ENCODE measurements around the gene HMX2.
"Not testable (repeated sequence)": the region's sequence is repeated elsewhere in the genome, so short reads cannot be mapped to it uniquely, and the experiment has no call there.

Gene HMX2

DNA sequence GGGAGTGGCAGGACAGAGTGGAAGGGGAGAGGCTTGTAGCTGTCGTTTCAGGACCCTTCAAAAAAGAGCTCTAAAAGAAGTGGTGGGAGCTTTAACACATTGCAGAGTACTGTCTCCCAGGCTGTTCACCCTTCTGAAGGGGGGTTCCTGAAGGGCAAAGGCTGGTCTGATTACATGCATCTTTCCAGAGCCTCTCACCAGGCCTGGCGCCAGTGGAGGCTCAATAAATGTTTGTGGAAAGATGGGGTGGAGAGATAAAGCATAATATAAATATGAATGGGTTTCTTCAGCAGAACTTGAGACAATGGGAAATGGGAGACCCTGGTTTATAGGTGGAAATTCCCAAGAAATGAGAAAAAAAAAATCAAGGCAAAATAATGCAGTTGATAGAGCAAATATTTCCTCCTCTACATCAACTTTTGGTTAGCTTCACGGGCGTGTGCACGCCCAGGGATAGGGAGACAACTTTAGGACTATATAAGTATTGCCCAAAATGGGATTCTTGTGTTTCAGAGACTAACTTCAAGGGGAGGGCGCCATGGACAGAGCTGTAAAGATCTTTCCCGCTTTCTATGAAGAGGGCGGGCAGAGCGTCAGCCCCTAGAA is 5.7 kb downstream of the HMX2 start:
- no peak for DNase-seq

DNA sequence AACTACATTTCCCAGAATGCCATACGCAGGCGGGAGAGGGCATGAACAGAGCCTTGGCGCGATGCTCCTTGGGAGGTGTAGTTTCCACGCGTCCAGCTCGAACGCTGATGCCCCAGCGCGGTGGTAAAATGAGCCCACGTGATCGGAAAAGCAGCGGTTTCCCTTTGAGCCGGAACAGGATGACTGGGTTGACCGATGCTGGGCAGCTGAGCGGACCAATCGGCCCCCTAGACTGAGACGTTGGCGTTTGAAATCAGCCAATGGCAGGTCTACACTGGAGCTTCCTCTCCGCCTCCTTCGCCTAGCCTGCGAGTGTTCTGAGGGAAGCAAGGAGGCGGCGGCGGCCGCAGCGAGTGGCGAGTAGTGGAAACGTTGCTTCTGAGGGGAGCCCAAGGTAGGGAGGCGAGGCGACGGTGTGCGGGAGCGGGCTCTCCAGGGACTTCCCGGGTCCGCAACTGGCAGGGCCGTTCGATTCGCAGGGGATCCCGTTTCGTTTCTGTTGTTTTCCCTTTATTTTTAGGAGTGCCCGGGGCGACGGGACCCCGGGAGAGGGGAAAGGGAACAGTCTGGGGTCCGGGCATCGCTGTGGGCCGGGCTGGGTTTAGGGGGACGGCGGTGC is 6.3 kb downstream of the HMX2 start, which contains the start of gene BUB3:
Gene BUB3, plus strand, starts transcription at position 311 of the 619 bp plus-strand sequence. CDS start 516 bp downstream, outside the sequence.
- peak; percentile 98 for DNase-seq

DNA sequence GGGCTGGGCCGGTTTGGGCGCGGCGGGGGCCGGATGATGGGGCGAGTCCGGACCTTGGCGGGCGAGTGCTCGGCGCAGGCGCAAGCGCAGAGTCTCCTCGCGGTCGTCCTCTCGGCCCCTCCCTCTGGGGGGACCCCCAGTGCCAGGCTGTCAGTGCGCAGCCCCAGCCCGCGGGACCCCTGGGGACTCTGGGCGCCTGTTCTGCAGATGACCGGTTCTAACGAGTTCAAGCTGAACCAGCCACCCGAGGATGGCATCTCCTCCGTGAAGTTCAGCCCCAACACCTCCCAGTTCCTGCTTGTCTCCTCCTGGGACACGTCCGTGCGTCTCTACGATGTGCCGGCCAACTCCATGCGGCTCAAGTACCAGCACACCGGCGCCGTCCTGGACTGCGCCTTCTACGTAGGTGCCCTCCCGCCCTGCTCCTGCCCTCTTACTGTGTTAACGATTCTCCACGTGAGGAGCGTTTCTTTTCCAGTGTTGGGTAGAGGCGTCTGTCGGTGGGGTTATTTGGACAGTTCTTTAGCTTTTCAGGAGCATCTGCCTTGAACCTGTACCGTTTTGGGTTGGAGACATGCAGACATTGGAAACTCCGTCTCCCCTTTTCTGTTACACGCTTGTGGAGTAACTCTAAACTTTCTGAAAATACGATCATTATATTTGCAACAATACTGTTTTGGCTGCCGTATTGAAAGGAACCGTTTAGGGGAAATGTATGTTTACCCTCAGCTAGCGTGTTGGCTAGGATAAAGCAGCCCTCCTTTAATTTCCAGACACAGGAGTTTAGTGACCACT is 7.0 kb downstream of the HMX2 start:
- DNase-seq: peak; percentile 82

DNA sequence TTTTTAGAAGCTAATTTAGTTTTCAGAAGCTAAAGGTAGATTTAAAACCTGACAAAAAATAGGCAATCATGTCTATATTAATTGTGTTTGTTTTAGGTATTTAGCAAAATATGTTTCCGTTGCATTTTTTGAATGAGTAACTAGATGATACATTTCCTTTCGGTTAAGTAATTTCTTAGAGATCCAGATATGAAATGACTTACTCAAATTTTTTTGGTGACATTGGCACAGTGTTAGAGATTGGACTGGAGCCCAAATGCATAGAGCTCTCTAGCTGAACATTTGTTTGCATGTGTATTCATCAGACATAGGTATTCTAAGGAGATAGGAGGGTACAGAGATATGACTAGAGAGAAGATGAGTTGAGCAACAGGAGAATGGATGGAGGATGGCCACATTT is 8.1 kb downstream of the HMX2 start:
- DNase-seq: no peak

DNA sequence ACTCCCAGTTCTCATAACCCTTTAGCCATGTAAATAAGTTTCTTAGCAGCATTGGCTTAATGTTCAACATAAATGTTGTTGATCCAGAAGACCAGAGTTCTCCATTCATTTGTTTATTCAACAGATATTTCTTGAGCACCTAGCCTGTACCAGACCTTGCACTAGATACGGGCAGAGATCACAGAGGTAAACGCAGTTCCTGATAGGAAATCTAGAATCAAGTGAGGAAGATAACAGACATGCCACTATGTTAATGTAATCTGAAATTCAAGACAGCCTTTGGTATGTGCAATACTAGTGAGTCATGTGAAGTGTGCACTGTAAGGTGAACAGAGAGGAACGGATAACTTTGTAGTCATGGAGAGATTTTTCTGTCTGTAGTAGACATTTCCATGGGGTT is 9.3 kb downstream of the HMX2 start:
- DNase-seq: no peak

DNA sequence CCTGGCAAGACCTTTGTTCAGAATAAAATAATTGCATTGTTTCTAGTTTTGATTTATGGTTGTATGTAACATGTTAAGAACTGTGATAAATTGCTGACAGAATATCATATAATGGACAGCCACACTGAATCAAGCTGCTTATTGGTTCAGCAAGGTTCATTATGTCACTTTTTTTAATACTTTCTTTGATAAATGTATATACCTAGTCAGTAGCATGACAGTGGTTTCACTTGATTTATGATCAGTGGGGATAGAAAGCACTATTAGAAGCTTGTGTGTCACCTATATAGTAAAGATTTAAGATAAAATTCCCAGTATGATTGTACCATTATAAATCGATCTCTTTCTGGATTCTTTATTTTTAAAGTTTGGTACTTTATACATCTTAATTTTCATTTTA is 10.7 kb downstream of the HMX2 start:
- no peak for DNase-seq

DNA sequence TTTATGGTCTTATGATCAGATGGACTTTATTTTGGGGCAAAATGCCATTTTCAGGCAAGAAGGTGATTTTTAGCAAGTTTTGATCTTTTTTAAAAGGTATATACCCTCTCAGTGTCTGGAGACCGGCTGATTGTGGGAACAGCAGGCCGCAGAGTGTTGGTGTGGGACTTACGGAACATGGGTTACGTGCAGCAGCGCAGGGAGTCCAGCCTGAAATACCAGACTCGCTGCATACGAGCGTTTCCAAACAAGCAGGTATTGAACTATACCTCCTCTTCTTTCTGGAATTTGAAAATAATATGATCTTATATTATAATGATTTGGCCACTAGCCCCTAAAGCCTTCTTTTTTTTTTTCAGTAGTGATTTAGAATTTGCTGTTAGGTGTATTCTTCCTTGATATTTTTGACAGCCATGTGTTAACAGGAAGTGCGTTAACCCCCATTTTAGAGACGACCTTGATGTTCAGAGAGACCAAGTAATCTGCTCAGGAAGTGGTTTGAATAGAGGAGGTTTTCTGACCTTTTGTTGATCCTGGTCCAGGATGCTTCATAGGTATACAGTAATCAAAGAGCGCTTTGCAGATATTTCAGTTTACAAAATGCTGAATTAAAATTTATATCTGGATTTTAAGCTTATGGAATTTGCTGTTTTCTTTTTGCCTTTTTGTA is 12.5 kb downstream of the HMX2 start:
- DNase-seq: no peak

DNA sequence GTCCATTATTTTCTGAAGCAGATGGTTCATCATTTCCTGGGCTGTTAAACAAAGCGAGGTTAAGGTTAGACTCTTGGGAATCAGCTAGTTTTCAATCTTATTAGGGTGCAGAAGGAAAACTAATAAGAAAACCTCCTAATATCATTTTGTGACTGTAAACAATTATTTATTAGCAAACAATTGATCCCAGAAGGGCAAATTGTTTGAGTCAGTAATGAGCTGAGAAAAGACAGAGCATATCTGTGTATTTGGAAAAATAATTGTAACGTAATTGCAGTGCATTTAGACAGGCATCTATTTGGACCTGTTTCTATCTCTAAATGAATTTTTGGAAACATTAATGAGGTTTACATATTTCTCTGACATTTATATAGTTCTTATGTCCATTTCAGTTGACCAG is 16.4 kb downstream of the HMX2 start:
- DNase-seq: no peak

DNA sequence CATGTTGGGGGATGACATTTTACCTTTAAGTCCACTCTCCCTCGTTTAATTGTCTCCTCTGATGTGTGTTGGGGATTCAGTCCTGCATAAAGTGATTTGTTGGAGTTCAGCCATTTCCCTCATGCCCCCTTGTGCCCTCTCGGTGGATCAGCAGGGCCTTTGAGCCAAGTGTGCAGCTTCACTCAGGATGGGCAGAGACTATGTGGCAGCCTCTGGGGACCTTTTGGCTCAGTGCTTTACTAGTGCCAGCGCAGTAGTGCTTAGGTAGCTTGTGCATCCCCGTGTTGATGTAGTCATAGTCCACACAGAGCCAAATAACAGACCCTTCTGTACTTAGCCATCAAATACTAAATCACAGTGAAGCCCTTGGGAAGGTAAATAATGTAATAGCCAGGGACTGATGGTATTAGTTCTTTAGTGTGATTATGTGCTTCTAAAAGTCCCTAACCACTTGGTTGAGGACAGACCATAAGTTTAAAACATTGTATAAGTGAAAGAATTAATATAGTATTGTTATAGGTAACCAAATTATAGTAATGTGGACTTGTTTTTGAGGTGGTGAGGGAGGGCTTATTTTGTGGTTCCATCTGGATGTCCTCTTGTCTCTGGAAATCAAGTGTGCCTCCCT is 17.6 kb downstream of the HMX2 start:
- DNase-seq: no peak

DNA sequence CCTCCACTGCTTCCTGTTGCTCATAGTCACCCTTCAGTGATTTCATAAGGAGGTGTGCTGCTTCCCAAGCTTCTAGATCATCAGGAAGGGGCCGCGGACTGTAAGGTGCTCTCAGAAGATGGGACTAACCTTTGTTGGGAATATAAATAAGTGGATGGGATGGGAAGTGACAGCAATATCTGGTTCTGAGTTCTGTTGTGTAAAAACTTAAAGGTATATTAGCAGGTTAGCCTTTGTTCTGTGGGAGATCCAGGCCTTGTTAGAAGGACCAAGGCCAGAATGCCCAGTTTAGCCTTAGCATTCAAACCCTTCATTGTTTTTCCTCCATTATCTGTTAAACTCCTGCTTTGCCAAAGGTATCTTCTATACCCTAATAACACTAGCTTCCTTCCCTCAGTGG is 18.7 kb downstream of the HMX2 start:
- no peak for DNase-seq

DNA sequence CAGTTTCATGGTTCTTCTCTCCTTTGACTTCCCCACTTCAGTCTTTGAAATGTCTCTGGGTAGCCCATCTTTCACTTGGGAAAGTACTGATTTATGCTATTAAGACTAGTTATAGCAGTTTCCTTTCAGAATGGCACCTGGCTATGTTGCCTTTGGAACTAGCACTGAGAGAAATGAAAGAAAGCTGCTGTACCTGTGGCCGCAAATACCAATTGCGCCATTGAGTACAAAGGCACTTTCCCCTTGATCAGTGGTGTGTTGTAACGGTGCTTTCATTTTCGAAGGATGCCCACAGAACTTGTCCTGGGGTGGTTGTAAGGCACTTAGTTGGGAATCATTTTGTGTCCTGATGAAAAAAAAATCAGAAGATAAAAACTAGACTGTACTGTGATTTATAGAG is 23.0 kb downstream of the HMX2 start:
- no peak for DNase-seq

DNA sequence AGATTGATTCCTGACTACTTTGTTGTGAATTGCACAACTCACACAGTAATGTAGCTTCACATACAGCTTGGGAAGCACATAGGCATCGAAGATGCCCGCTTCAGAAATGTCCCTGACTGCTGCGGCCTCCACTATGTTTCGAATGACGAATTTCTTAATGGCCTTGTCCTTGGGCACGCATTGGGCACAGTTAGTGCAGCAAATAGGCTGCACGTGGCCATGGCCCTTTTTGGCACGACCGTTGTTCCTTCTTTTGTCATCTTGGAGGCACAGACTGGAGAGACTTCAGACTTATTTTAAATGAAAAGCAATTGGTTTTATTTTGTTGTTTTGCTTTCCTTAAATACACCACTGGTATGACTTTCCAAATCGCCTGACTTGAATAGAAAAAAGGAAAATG is 23.7 kb downstream of the HMX2 start:
- not testable (repeated sequence) for DNase-seq

DNA sequence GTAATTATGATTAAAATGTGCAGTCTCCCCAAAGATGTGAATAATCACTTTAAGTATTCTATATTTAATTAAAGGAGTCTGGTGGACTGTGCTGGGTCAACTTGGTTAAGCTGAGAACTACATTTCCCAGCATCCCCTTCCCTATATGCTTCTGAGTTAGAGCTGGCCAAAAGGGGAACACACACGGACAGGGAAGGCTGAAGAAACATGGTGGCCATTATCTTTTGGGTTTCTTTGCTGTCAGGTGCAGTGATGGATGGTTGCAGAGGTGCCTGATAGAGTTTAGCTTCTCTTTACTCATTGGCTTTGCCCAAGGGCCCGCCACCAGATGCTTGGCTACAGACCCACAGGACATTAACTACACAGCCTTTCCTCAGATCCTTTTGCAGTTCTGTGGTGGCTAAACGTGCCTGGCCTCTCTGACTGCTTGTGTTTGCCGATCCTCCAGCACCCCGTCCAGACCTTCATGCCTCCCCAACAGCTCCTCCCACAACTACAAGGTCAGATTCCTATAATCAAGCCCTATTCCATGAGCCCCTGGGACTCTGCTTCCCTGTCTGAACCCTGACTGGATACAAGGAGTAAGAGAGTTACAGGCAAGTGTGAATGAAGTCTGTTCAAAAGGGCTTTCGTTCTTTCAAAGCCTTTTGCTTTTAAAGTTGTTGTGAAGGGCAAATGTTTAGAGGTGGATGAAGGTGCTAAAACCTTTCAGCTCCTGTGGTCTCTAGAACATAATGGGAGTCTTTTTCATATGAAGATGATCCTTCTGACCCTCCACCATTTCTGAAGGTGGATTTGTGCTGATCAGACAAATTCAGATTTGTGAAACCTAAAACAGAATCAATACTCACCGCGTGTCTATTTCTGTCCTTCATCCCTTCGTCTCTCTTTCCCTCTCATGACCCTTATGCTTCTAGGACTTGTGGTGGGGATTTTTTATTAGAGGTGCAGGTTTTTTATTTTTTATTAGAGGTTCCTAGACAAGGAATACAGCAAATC is 27.8 kb downstream of the HMX2 start:
- DNase-seq: no peak

DNA sequence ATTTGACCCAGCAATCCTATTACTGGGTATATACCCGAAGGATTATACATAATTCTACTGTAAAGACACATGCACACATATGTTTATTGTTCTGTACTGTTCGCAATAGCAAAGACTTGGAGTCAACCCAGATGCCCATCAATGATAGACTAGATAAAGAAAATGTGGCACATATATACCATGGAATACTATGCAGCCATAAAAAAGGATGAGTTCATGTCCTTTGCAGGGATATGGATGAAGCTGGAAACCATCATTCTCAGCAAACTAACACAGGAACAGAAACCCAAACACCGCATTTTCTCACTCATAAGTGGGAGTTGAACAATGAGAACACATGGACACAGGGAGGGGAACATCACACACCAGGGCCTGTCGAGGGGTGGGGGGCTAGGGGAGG is 30.5 kb downstream of the HMX2 start:
- not testable (repeated sequence) for DNase-seq

DNA sequence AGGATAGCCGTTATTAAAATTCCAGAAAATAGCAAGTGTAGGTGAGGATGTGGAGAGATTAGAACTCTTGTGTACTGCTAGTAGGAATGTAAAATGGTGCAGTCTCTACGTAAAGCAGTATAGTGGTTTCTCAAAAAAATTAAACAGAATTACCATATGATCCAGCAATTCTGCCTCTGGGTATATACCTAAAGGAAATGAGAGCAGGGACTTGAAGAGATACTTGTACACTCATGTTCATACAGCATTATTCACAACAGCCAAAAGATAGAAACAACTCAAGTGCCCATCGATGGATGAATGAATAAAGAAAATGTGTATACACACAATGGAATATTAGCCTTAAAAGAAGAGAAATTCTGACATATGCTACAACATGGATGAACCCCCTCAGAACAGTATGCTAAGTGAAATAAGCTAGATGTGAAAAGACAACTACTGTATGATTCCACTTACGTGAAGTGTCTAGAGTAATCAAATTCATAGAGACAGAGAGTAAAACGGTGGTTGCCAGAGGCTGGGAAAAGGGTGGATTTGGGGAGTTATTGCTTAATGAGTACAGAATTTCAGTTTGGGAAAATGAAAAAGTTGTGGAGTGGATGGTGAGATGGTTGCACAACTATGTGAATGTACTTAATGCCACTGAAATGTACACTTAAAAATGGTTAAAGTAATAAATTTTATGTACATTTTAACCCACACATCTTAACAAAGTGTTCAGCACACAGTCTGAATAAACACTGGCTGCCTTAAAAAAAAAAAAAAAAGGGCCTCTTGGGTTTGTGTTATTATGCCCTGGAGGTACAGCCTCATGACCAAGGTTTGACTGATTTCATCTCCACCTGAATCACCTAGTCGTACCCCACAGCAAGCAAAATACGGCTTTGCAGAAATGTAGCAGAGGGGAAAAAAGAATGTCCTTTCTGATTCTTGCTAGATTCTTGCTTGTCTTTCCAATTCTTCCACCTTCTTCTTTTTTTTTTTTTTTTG is 32.5 kb downstream of the HMX2 start:
- no peak for DNase-seq

DNA sequence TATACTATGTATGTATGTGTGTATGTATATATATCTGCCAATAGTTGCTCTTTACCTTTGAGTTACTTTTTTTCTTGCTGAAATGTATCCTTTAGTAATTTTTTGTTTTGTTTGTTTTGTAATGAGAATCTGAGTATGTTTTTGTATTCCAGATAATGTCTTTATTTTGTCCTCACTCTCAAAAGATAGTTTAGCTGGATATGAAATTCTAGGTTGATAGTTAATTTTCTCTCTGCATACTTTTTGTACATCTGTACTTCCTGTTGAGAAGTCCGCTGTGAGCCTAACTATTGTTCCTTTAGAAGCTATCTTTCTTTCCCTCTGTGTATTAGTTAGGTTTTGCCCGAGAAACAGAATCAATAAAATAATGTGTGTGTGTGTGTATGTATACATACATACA is 35.8 kb downstream of the HMX2 start:
- DNase-seq: no peak

DNA sequence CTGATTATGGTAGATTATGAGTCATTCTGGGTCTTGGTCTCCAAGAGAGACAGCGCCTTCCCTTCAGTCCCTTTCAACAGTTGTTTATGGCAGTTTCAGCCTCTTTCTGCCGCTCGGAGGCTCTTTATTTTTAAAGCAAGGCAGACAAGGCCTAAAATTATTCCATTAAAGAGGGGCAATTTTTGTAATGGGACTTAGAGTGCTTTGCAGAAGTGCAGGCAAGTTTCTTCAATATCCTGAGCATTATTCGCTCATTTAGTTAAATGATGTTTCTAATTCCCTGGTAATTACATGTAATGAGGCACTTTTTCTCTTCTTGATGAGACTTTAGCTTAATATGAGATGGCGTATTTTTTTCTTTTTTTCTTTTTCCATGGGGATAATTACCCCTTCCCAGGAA is 39.8 kb downstream of the HMX2 start:
- DNase-seq: no peak

DNA sequence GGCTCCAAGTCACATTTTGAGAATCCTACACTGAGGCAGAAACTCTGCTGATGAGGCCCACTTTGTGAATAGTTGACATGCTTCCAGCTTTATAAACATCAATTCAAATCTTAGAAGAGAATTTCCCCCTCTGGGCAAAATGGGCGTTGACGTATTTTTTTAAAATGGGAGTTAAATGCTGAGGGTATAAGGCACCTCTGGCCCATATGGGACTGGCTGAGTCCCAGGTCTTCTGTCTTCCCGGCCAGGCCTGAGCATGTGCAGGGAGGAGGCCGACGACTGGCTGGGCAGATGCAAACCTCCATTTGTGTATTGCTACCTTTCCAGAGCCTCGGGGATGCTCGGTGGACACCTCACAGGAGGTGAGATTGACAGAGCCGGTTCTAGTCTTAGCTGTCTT is 44.0 kb downstream of the HMX2 start:
- DNase-seq: no peak

DNA sequence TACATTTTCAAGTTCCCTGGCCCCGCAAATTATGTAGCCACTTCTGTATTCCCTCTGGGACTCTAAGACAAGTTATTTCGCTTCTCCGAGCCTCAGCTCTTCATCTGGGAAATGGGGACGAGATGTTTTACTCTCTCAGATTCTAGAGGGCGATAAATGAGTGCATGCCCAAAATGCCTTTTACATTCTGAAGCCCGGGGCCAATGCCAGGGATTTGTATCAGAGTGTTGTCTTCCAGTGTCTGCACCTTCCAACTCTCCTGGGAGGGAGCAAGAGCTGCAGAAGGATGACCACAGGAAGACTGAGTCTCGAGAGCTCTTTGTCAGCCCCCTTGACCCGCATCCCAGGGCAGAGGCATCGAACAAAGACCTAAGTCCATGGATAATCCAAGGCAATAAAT is 46.1 kb downstream of the HMX2 start:
- DNase-seq: no peak
